Upper lobe of right lung (tissue), 1 donor: ENCODE measurements around the gene RAPGEF2. TPM values are rescaled to one million over a fixed set of nuclear protein-coding genes. Genes with fewer than 3 reads are reported as not detected.

Source experiments
- ATAC-seq: fragments of 200-7000 bp; cut with Tn5 transposase; one replicate; pipeline ENCODE4 v1.9.1; 2020; ENCODE audit warnings: mild to moderate bottlenecking, moderate library complexity
- DNase-seq: peaks from one replicate; pipeline ENCODE4 v3.0.0-alpha.2; 2020
- H3K27ac ChIP-seq: fragments of 200-600 bp; one replicate; pipeline ENCODE4 v1.8.0; 2022
- H3K27me3 ChIP-seq: fragments of 200-600 bp; one replicate; pipeline ENCODE4 v1.8.0; 2022; ENCODE audit warnings: mild to moderate bottlenecking
- H3K36me3 ChIP-seq: fragments of 200-600 bp; one replicate; pipeline ENCODE4 v1.8.0; 2022
- H3K4me1 ChIP-seq: fragments of 200-600 bp; one replicate; pipeline ENCODE4 v1.8.0; 2022
- H3K4me3 ChIP-seq: fragments of 200-600 bp; one replicate; pipeline ENCODE4 v1.8.0; 2022; ENCODE audit warnings: mild to moderate bottlenecking
- H3K9me3 ChIP-seq: fragments of 200-600 bp; one replicate; pipeline ENCODE4 v1.8.0; 2022
- CTCF ChIP-seq: fragments of 200-600 bp; IDR thresholded peaks from one replicate; pipeline ENCODE4 v1.8.0; 2022; ENCODE audit warnings: antibody characterized with exemption
- intact Hi-C: fragments of 100-400 bp; cut with DNase I; formaldehyde crosslinking; loops from one replicate; pipeline ENCODE4 v1.11.0; 2022
- total RNA-seq: library from RNA; stranded (reverse); fragmentation: NEBNext Ultra II Directional; extraction: Animal tissue kit (Norgen Biotek cat#: 25700); gene quantifications from one replicate; pipeline ENCODE4 v1.2.1, GENCODE V29; 2021
- donor health status: DM: no; HTN: yes; CAD: no; lungs with severe emphysema.

Gene RAPGEF2
- total RNA-seq, 1 donor from 2014 or later, result 61.3 TPM

GRCh38 chr4:159134429-159134828, 31.6 kb downstream of the RAPGEF2 start:
- no peaks in the 10 kb centered on the region for H3K9me3 ChIP-seq
- no peak overlapping the region for H3K27ac ChIP-seq
- intact Hi-C loops, result no loop called here
- no peaks in the 10 kb centered on the region for H3K36me3 ChIP-seq
- no peak for TF ChIP-seq CTCF
- DNase-seq, result no peak
- H3K4me1 ChIP-seq, result peaks cover 18% of the 10 kb centered on the region
- no peaks in the 10 kb centered on the region for H3K27me3 ChIP-seq
- no peak for ATAC-seq
- no peak overlapping the region for H3K4me3 ChIP-seq

- Histone ChIP-seq H3K27ac (no peak overlapping the region), H3K36me3 (no peaks in the 10 kb centered on the region), H3K4me1 (peaks cover 24% of the 10 kb centered on the region), H3K4me3 (no peak overlapping the region), H3K27me3 (no peaks in the 10 kb centered on the region), H3K9me3 (no peaks in the 10 kb centered on the region)
- intact Hi-C loops, result no loop called here
- TF ChIP-seq CTCF, result no peak
- ATAC-seq (peak; percentile 56), DNase-seq (no peak)
Measured at GRCh38 chr4:159137176-159137575, 34.3 kb downstream of the RAPGEF2 start.

- TF ChIP-seq CTCF, result no peak
- Histone ChIP-seq H3K27me3 (no peaks in the 10 kb centered on the region), H3K4me1 (peaks cover 30% of the 10 kb centered on the region), H3K9me3 (no peaks in the 10 kb centered on the region), H3K27ac (no peak overlapping the region), H3K4me3 (no peak overlapping the region), H3K36me3 (no peaks in the 10 kb centered on the region)
- intact Hi-C loops, result no loop called here
- DNase-seq (no peak), ATAC-seq (no peak)
Measured at GRCh38 chr4:159138436-159138835, 35.6 kb downstream of the RAPGEF2 start.

- TF ChIP-seq CTCF, result no peak
- intact Hi-C loops, result no loop called here
- Histone ChIP-seq H3K27me3 (no peaks in the 10 kb centered on the region), H3K9me3 (no peaks in the 10 kb centered on the region), H3K27ac (no peak overlapping the region), H3K4me1 (peaks cover 30% of the 10 kb centered on the region), H3K36me3 (no peaks in the 10 kb centered on the region), H3K4me3 (no peak overlapping the region)
- ATAC-seq, result no peak
- DNase-seq, result no peak
Measured at GRCh38 chr4:159141193-159141592, 38.3 kb downstream of the RAPGEF2 start.

- H3K4me3 ChIP-seq, result no peak overlapping the region
- ATAC-seq (no peak), DNase-seq (no peak)
- H3K27me3 ChIP-seq, result no peaks in the 10 kb centered on the region
- TF ChIP-seq CTCF, result no peak
- H3K4me1 ChIP-seq, result peaks cover 27% of the 10 kb centered on the region
- no peaks in the 10 kb centered on the region for H3K36me3 ChIP-seq
- H3K27ac ChIP-seq, result no peak overlapping the region
- no peaks in the 10 kb centered on the region for H3K9me3 ChIP-seq
- intact Hi-C loops, result no loop called here
Measured at GRCh38 chr4:159142241-159142640, 39.4 kb downstream of the RAPGEF2 start.

GRCh38 chr4:159142681-159143384, 40.0 kb downstream of the RAPGEF2 start:
- Histone ChIP-seq H3K4me1 (peaks cover 25% of the 10 kb centered on the region), H3K27me3 (no peaks in the 10 kb centered on the region), H3K36me3 (no peaks in the 10 kb centered on the region), H3K9me3 (no peaks in the 10 kb centered on the region), H3K27ac (no peak overlapping the region), H3K4me3 (no peak overlapping the region)
- ATAC-seq, result no peak
- no peak for DNase-seq
- intact Hi-C loops, result no loop called here
- no peak for TF ChIP-seq CTCF
